CD4-positive, alpha-beta T cell treated with Interferon gamma for 1 hour (primary cell): ENCODE measurements around the gene PTK7.

Experiments used
- DNase-seq: peaks from one replicate; pipeline ENCODE4 v3.0.0-alpha.2; 2020

The PTK7 gene

GRCh38 chr6:43181621-43181941 is 105.5 kb downstream of the PTK7 start:
- DNase-seq = no peak

GRCh38 chr6:43181942-43182860 is 106.1 kb downstream of the PTK7 start, which contains the start of gene CUL9:
CUL9 (plus strand) TSS chr6:43182196; CDS start chr6:43184311, 2,115 bp downstream.
- peak; percentile 78 for DNase-seq

- DNase-seq = no peak
Measured at GRCh38 chr6:43183441-43183840, 107.3 kb downstream of the PTK7 start.

- no peak for DNase-seq
Measured at GRCh38 chr6:43184268-43184985, 108.3 kb downstream of the PTK7 start.

- DNase-seq = no peak
Measured at GRCh38 chr6:43185391-43185985, 109.4 kb downstream of the PTK7 start.

GRCh38 chr6:43186019-43186418 is 109.9 kb downstream of the PTK7 start:
- no peak for DNase-seq

- no peak for DNase-seq
Measured at GRCh38 chr6:43186706-43187105, 110.6 kb downstream of the PTK7 start.

- no peak for DNase-seq
Measured at GRCh38 chr6:43187821-43188220, 111.7 kb downstream of the PTK7 start.

GRCh38 chr6:43188426-43188825 is 112.3 kb downstream of the PTK7 start:
- DNase-seq = no peak

- no peak for DNase-seq
Measured at GRCh38 chr6:43189776-43190304, 113.7 kb downstream of the PTK7 start.

- DNase-seq = no peak
Measured at GRCh38 chr6:43192911-43193310, 116.8 kb downstream of the PTK7 start.

GRCh38 chr6:43193929-43194328 is 117.8 kb downstream of the PTK7 start:
- DNase-seq = no peak

GRCh38 chr6:43196337-43196736 is 120.2 kb downstream of the PTK7 start:
- DNase-seq = no peak

GRCh38 chr6:43199912-43200311 is 123.8 kb downstream of the PTK7 start:
- no peak for DNase-seq

GRCh38 chr6:43200541-43200940 is 124.4 kb downstream of the PTK7 start:
- no peak for DNase-seq

GRCh38 chr6:43202451-43202850 is 126.3 kb downstream of the PTK7 start:
- no peak for DNase-seq

GRCh38 chr6:43203029-43203717 is 127.1 kb downstream of the PTK7 start:
- no peak for DNase-seq

- DNase-seq = no peak
Measured at GRCh38 chr6:43203718-43204095, 127.6 kb downstream of the PTK7 start.

- DNase-seq = no peak
Measured at GRCh38 chr6:43204271-43205105, 128.4 kb downstream of the PTK7 start.

GRCh38 chr6:43205849-43206248 is 129.7 kb downstream of the PTK7 start:
- no peak for DNase-seq

- no peak for DNase-seq
Measured at GRCh38 chr6:43207286-43207685, 131.2 kb downstream of the PTK7 start.
